Heart left ventricle (tissue), 13 donors: ENCODE data around the gene LCLAT1.

Experiments
- CTCF ChIP-seq, 12 donors: fragments of 200-600 bp; sonication (generic) in 4 of 12; IDR thresholded peaks; one replicate each; pipeline versions ENCODE4 v1.5.0 to v1.8.0; 2018 to 2022; ENCODE audit warnings: antibody characterized with exemption in 12 of 12, mild to moderate bottlenecking in 5 of 12
- POLR2A ChIP-seq, 2 donors: fragments of 450-650 bp; IDR thresholded peaks; one replicate each; pipeline ENCODE4 v1.6.1; 2017; ENCODE audit warnings: antibody characterized with exemption in 2 of 2, mild to moderate bottlenecking in 2 of 2, moderate library complexity in 2 of 2
- donor health status: ischemic (EF 13 %, LVEDD 7.1; RV severe dilation, severe dysfunction).
- donor health status: DM: no; HTN: yes; CAD: no.
- donor health status: DM: no; HTN: no; CAD: no.
- donor health status: ischemic (EF 25% LVEDD 6.9; RV normal size, moderate dysfunction).
- donor health status: ischemic (EF 25% LVEDD 5.7; RV mildly dilated, moderate dysfunction).
- donor health status: ischemic (EF 35%, LVEDD 5.7; RV mildly dilated, moderate dysfunction).
- donor health status: nonischemic (EF 11% LVEDD 7.7; RV severe dilation, severe dysfunction).
- donor health status: DM: yes; HTN: yes; CAD: no.
- donor health status: PGD.
- donor health status: ischemic (EF 29% LVEDD 5.4; RV normal size, mild dysfunction).
- donor health status: nonischemic (EF 23%, LVEDD 6.1; RV moderate dilation, normal function).

- no peak for TF ChIP-seq CTCF (IDR thresholded peaks at IDR 0.05)
- no peak for TF ChIP-seq POLR2A (IDR thresholded peaks at IDR 0.05)
These were observed 237.9 kb downstream of the LCLAT1 start for GRCh38 chr2:30684996-30685395.
